Astrocyte of the spinal cord (primary cell): Measurements from ENCODE around the gene SHROOM2.

Experiments used
- DNase-seq: peaks from one replicate; pipeline ENCODE4 v3.0.0; 2011; ENCODE audit warnings: low read depth, low spot score
- H3K4me3 ChIP-seq: 2 replicates; pipeline ENCODE4 v1.5.1; 2011; ENCODE audit warnings: low read depth, mild to moderate bottlenecking, low read length, moderate library complexity
- CTCF ChIP-seq: IDR thresholded peaks from 2 replicates; pipeline ENCODE4 v1.5.1; 2012; ENCODE audit warnings: low read depth, mild to moderate bottlenecking, low read length, inconsistent platforms
- in situ Hi-C: cut with HindIII; loops from 2 replicates; pipeline ENCODE4 v1.10.0; 2017; ENCODE audit warnings: low sequenced_read_pairs

SHROOM2 gene

GRCh38 chrX:9878146-9878820, 92.1 kb downstream of the SHROOM2 start:
- in situ Hi-C loops: no loop called here
- no peak overlapping the region for H3K4me3 ChIP-seq
- TF ChIP-seq CTCF: no peak
- DNase-seq: no peak

- no peak overlapping the region for H3K4me3 ChIP-seq
- no peak for DNase-seq
- no peak for TF ChIP-seq CTCF
- in situ Hi-C loops: no loop called here
Observed at GRCh38 chrX:9880237-9880636, 94.0 kb downstream of the SHROOM2 start.

GRCh38 chrX:9880870-9881269, 94.6 kb downstream of the SHROOM2 start:
- DNase-seq: no peak
- H3K4me3 ChIP-seq: no peak overlapping the region
- in situ Hi-C loops: no loop called here
- no peak for TF ChIP-seq CTCF

- no peak overlapping the region for H3K4me3 ChIP-seq
- in situ Hi-C loops: no loop called here
- DNase-seq: no peak
- TF ChIP-seq CTCF: no peak
Observed at GRCh38 chrX:9882669-9883446, 96.6 kb downstream of the SHROOM2 start.

GRCh38 chrX:9884031-9884779, 98.0 kb downstream of the SHROOM2 start:
- no peak for DNase-seq
- no peak for TF ChIP-seq CTCF
- H3K4me3 ChIP-seq: no peak overlapping the region
- in situ Hi-C loops: no loop called here

- DNase-seq: peak; percentile 71
- in situ Hi-C loops: no loop called here
- TF ChIP-seq CTCF: peak; percentile 73
- no peak overlapping the region for H3K4me3 ChIP-seq
Observed at GRCh38 chrX:9885150-9885549, 98.9 kb downstream of the SHROOM2 start.
